Mesenteric fat pad (tissue), 1 donor: ENCODE results near the gene TMEM95. TPM values are rescaled to one million over a fixed set of nuclear protein-coding genes. Genes with fewer than 3 reads are reported as not detected.
"Not testable (repeated sequence)": the region's sequence is repeated elsewhere in the genome, so short reads cannot be mapped to it uniquely, and the experiment has no call there.

ENCODE experiments used
- DNase-seq: peaks from one replicate; pipeline ENCODE4 v3.0.0-alpha.2; 2020; ENCODE audit warnings: low spot score
- total RNA-seq: library from RNA; stranded (reverse); fragmentation: NEBNext Ultra II Directional; extraction: Animal tissue kit (Norgen Biotek cat#: 25700); gene quantifications from one replicate; pipeline ENCODE4 v1.2.1, GENCODE V29; 2021
- donor health status: DM: yes; HTN: yes; CAD: no.

TMEM95 gene
- total RNA-seq, 1 donor from 2014 or later = not detected

- no peak for DNase-seq
Observed at GRCh38 chr17:7346761-7347614, 8.0 kb upstream of the TMEM95 start.

DNA sequence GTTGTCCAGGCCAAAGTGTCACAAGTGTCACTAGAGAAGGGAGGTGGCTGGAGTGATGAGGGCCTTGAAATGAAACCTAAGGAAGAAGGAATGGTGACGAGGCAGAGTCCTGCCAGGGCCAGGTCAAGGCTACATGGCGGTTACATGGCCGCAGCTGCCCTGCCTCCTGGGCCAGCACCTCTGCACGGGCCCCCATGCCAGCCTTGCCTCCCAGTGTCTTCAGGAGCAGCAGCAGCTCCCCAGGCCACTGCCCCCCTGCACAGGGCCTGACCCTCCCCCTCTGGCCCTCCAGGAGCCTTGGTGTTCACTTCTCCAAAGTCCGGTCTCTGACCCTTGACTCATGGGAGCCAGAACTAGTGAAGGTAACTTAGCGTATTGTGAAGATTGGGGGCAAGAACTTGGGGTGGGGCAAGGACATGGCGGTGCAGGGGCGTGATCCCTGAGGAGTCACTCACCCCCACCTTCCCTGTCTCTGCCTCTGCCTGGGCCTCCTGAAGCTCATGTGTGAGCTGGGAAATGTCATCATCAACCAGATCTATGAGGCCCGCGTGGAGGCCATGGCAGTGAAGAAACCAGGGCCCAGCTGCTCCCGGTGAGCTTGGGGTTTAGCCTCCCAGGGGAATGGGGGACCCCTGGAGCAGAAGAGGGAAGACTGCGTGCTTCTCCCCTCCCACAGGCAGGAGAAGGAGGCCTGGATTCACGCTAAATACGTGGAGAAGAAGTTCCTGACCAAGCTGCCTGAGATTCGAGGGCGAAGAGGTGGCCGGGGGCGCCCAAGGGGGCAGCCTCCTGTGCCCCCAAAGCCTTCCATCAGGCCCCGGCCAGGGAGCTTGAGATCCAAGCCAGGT is 7.1 kb upstream of the TMEM95 start:
- DNase-seq = no peak

GRCh38 chr17:7348478-7349242 is 6.3 kb upstream of the TMEM95 start:
- no peak for DNase-seq

GRCh38 chr17:7351665-7352502 is 3.1 kb upstream of the TMEM95 start, which contains the start of gene KCTD11:
Gene KCTD11 (plus strand): TSS chr17:7352162.
- peak; percentile 95 for DNase-seq

DNA sequence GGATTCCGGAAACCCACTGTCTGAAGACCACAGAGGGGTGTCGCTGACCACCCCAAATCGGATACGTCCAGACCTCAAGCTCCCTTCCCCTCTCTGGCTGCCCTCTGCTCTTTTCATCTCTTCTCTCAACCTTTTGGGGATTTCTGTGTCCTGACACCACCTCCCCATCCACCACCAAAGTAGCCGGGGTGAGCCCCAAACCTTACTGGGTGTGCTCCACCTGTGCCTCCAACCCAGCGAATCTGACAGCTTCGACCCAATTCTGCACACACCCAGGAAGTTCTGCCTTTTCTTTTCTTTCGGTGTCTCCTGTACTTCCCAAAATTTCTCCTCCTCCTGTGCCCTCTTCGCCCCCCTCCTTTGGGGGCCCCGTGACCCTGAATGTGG is 2.5 kb upstream of the TMEM95 start:
- DNase-seq = no peak

DNA sequence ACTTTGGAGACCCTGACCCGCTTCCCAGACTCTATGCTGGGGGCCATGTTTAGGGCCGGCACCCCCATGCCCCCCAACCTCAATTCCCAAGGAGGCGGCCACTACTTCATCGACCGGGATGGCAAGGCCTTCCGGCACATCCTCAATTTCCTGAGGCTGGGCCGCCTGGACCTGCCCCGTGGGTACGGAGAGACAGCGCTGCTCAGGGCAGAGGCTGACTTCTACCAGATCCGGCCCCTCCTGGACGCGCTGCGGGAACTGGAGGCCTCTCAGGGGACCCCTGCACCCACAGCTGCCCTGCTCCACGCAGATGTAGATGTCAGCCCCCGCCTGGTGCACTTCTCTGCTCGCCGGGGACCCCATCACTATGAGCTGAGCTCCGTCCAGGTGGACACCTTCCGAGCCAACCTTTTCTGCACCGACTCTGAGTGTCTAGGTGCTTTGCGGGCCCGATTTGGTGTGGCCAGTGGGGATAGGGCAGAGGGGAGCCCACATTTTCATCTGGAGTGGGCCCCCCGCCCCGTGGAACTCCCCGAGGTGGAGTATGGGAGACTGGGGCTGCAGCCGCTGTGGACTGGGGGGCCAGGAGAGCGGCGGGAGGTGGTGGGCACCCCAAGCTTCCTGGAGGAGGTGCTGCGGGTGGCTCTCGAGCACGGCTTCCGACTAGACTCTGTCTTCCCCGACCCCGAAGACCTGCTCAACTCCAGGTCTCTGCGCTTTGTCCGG is 1.9 kb upstream of the TMEM95 start:
- DNase-seq = no peak

DNA sequence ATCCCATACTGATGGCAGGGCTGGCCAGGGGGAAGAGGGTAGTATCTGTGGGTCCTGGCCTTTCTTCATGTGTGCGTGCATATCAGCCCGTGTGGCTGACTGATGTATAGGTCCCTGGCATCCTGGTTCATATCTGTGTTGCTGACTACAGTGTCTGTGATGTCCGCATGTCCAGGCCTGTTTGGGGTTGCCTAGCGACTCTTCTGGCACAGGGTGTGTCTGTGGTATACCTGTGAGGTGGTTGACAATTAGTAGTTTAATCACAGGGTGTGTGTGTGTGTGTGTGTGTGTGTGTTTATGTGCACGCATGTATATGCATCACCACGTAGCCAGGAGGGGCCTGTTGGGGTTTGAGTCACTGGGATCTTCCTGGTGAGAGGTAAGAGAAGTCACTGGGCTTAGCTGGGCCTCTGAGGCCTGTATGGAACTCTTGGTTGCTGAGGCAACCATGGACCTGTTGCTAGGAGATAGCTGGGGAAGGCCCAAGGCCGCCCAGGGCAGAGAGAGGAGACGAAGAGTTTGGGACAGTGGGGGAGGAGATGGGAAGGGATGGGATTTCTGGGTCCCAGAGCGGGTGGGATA is 603 bp upstream of the TMEM95 start:
- DNase-seq = no peak

DNA sequence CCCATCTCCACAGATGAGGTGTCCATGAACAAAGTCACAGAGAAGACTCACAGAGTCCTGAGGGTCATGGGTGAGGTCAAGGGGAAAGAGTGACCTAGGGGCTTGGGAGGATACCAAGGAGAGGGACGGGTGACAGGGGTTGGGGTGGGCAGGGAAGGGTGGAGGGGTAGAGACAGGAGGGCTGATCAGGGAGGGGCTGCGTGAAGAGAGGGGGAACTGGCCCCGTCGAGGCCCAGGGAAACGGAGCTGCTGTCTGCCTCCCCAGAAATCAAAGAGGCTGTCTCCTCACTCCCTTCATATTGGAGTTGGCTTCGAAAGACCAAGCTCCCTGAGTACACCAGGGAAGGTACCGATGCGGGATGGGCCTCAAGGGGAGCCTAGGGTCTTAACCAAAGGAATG is 617 bp downstream of the TMEM95 start:
- no peak for DNase-seq

- DNase-seq = peak; percentile 93
Observed at GRCh38 chr17:7356072-7356549, 1.2 kb downstream of the TMEM95 start.

DNA sequence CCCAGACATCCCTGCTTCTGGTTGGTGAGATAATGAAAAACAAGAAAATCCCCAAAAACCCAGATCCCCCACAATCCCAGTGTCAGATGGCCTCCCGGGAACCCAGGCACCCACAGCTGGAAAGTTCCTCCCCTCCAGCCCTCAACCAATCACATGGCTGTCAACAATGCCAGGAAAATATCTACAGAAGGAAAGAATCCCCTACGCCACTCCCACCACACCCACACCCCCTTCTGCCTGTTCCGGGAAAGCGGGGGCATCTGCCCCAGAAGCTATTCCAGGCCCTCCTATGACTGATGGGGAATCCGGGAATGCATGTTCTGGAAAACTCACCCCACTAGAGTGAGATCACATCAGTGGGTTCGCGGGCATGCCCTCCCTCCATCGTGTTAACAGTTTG is 1.8 kb downstream of the TMEM95 start:
- no peak for DNase-seq

- no peak for DNase-seq
Observed at GRCh38 chr17:7357381-7357780, 2.4 kb downstream of the TMEM95 start.

GRCh38 chr17:7361906-7362305 is 7.0 kb downstream of the TMEM95 start:
- DNase-seq = no peak

GRCh38 chr17:7363311-7363710 is 8.4 kb downstream of the TMEM95 start:
- DNase-seq = no peak

DNA sequence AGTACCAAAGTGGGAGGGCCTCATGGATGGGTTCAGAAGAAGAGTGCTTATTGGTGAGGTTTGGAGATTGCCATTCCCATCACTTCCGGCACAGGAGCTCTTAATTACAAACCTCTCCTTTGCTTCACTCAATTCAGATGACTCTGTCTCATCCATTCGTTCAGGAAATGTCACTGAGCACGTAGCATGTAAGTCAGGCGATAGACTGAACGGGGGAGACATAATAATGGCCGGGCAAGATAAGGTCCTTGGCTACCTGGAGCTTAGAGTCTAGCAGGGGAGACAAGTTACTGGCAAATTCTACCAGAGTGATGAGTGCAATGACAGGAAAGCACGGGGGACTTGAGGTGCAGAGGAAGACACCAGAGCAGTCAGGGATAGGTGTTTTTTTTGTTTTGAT is 11.0 kb downstream of the TMEM95 start:
- not testable (repeated sequence) for DNase-seq

DNA sequence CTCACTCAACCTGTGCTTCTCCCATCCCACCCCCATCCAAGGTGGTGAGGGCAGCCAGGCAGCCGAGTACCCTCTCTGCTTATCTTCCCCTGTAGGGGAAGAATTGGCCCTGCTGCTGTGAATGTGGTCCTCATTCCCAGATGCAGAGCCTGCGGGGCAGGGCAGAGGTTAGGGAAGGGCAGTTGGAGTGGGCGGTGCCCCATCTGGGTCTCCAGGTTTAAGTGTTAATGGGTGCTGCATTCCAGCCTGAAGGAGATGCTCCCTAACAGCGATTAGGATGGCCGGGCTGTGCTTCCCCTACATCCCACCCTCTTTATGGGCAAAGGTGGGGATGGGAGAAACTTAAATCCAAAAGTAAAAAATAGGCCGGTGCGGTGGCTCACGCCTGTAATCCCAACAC is 12.1 kb downstream of the TMEM95 start:
- no peak for DNase-seq

- no peak for DNase-seq
Observed at GRCh38 chr17:7367918-7368598, 13.1 kb downstream of the TMEM95 start.

DNA sequence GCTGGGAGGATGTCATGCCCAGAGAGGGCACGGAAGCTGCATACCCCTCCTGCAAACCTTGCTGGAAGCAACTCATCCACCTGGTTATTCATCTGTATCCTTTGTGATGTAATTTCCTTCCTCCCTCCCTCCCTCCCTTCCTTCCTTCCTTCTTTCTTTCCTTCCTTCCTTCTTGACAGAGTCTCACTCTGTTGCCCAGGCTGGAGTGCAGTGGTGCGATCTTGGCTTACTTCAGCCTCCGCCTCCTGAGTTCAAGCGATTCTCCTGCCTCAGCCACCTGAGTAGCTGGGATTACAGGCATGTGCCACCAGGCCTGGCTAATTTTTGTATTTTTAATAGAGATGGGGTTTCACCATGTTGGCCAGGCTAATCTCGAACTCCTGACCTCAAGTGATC is 13.6 kb downstream of the TMEM95 start:
- not testable (repeated sequence) for DNase-seq

DNA sequence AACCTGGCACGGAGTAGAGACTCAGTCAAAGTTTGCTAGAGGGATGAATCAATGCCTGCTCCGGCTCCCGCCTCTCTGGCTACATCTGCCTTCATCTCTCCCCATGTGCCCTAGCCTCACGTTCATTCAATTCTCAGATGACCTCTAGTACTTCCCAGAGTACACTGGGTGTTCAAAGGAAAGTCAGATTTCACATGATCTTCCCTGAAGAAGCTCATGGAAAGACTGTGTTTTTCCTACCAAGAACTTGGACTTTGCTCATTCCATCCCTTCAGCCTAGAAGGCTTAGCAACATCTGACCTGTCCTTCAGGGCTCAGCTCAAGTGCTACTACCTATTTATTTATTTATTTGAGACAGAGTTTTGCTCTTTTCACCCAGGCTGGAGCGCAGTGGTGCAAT is 14.9 kb downstream of the TMEM95 start:
- no peak for DNase-seq

DNA sequence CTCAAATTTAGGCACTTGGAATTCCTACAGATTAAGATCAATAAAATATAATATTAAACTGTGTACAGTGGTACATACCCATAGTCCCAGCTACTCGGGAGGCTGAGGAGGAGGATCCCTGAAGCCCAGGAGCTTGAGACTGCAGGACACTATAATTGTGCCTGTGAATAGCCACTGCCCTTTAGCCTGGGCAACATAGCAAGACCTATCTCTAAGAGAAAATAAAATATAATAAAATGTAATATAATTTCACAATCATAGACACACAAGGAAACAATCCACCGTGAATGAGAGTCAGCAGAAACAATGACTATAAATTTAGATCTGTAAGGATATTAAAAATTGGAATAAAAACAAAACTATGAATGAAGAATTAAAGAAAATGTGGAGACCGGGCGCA is 15.9 kb downstream of the TMEM95 start:
- no peak for DNase-seq
